Measurements from ENCODE around the gene IFITM1.
"Not testable (repeated sequence)": the region's sequence is repeated elsewhere in the genome, so short reads cannot be mapped to it uniquely, and the experiment has no call there.

IFITM1 gene

GRCh38 chr11:350723-351255 is 36.9 kb downstream of the IFITM1 start:
- DNase-seq = no peak

DNA sequence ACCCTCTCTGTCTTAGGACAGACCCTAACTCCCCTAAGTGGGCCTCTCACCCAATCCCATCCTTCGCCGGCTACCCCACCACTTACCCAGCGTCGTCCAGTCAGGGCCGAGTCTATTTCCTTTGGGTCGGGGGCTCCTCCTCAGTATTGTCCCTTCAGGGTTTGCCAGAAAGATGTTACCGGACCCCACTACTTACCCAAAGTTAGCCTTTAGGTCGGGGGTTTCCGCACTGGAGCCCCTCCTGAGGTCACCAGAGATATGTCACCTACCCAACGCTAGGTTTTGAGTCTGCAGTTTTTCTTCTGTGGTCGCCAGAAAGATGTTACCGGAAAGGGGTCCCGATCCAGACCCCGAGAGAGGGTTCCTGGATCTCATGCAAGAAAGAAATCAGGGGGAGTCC is 37.6 kb downstream of the IFITM1 start:
- no peak for DNase-seq

DNA sequence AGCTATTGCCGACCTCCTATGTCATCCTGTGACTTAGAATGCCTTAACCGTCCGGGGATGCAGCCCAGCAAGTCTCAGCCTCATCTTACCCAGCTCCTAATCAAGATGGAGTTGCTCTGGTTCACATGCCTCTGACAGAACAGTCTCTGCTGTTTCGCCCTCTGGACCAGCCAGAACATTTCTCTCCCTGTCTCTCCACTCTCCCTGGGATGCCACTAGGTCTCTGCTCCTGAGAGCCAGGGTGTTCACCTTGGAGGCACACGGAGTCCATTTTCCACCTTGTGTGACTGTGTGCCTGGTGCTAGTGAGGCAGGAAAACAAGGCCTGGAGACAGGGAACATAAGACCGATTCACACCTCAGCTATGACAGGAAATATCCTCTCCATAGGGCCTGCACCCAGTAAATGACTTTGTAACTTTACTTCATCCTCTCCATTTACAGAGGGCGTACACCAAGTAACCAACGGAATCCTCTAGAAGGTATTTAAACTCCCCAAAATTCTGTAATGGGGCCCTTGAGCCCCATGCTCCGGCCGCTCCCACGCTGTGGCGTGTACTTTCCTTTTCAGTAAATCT is 38.7 kb downstream of the IFITM1 start:
- DNase-seq = no peak

GRCh38 chr11:353179-353873 is 39.5 kb downstream of the IFITM1 start:
- no peak for DNase-seq

DNA sequence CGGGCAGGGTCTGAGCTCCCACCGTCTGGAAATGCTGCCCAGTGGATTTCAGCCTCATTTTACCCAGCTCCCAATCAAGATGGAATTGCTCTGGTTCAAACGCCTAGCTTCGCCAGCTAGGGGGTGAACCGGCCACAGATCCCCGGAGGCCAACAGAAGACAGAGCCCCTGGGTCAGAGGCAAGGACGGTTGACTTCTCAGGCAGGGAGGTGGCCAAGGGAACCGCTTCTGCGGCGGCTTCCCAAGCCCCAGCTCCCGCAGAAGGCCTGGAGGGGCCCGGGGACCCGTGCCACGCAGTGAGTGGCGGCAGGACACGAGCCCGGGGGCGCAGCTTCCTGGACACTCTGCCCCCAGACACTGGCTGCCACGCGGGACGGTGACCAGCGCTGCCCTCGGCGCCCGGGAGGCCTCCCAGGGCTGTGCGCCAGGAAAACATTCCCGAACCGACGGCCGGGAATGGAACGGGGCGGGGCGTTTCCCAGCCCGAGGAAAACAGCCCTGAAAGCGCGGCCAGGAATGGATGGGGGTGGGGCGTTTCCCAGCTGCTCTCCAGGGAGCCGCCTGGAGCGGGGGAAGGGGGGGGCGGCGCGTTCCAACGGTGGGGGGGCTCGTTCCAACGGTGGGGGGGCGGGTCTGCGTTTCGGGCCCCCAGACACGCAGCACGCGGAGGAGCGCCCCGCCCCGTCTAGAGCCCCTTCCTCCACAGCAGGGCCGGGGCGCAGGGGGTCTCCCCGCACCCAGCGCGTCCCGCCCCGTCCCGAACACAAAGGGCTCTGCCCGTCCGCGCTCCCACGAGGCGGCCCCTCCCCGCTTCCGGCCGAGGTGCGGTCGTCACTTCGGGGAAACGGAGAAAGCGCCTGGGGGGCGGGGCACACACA is 42.0 kb downstream of the IFITM1 start:
- peak; percentile 37 for DNase-seq

GRCh38 chr11:356610-357009 is 42.8 kb downstream of the IFITM1 start:
- DNase-seq = no peak

DNA sequence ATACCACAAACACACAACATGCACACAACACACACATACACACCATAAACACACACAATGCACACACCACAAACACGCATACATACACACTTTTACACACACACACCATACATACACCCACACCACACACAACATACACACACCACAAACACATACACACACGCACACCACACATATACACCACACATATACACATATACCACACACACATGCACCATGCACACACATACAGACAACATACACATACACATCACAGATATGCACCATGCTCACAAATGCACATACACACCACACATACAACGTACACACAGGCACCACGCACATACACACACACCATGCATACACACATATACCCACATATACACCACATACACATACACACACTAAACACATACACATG is 43.7 kb downstream of the IFITM1 start:
- no peak for DNase-seq

GRCh38 chr11:358129-358800 is 44.4 kb downstream of the IFITM1 start:
- DNase-seq = no peak

- no peak for DNase-seq
Measured at GRCh38 chr11:359181-359714, 45.4 kb downstream of the IFITM1 start.

- DNase-seq = no peak
Measured at GRCh38 chr11:360326-361280, 46.8 kb downstream of the IFITM1 start.

DNA sequence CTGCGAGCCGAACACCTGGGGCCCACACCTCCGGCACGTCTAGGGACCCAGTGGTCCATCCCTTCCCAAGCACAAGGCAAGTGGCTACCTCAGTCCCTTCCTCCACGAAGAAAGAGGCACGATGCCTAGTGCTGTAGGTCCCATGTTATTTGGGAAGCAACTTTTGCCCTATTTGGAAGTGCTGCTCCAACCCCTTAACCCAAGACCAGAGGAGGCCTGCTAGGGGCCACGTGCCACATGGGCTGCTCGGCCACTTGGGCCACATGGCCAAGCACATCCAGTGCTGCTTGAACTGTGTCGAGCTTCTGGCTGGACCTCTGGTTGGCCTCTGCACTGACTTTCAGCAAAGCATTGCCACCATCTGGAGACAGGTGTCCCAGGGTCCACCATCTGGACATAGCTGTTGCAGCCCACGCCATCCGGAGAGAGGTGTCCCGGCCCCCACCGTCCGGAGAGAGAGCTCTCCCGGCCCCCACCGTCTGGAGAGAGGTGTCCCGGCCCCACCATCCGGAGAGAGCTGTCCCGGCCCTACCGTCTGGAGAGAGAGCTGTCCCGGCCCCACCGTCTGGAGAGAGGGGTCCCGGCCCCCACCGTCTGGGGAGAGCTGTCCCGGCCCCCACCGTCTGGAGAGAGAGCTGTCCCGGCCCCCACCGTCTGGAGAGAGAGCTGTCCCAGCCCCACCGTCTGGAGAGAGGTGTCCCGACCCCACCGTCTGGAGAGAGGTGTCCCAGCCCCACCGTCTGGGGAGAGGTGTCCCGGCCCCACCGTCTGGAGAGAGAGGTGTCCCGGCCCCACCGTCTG is 49.0 kb downstream of the IFITM1 start:
- no peak for DNase-seq

DNA sequence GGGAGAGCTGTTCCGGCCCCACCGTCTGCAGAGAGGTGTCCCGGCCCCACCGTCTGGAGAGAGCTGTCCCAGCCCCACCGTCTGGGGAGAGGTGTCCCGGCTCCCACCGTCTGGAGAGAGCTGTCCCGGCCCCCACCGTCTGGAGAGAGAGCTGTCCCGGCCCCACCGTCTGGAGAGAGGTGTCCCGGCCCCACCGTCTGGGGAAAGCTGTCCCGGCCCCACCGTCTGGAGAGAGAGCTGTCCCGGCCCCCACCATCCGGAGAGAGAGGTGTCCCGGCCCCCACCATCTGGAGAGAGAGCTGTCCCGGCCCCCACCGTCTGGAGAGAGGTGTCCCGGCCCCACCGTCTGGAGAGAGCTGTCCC is 49.6 kb downstream of the IFITM1 start:
- DNase-seq = not testable (repeated sequence)

DNA sequence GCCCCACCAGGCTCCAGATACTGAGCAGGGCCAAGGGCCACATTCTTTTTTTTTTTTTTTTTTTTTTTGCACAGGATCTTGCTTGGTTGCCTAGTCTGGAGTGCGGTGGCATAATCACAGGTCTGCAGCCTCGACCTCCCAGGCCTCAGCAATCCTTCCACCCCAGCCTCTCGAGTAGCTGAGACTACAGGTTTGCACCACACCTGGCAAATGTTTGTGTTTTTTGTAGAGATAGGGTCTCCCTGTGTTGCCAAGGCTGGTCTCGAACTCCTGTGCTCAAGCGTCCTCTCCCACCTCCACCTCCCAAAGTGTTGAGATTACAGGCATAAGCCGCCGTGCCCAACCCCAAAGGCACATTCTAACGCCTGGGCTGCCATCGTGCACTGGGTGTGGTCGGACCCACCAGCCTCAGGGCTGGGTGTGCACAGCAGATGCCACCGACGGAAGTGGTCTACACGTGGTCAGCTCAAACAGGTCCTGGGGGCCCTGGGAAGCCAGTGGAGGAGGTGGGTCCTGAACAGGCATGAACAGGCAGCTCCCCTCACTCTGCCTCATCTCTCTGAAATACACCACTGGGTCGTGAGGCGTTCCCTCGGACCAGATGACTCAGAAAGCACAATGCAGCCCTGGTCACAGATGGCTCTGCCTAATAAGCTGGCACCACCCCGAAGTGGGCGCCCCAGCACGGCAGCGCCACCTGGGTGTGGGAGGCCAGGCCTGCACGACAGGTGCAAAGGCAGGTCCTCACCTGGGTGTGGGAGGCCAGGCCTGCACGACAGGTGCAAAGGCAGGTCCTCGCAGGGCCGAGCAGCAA is 50.3 kb downstream of the IFITM1 start:
- DNase-seq = peak; percentile 71

All from NCI-H2171 (cell line).